Measurements from ENCODE around the gene KCTD21.

DNA sequence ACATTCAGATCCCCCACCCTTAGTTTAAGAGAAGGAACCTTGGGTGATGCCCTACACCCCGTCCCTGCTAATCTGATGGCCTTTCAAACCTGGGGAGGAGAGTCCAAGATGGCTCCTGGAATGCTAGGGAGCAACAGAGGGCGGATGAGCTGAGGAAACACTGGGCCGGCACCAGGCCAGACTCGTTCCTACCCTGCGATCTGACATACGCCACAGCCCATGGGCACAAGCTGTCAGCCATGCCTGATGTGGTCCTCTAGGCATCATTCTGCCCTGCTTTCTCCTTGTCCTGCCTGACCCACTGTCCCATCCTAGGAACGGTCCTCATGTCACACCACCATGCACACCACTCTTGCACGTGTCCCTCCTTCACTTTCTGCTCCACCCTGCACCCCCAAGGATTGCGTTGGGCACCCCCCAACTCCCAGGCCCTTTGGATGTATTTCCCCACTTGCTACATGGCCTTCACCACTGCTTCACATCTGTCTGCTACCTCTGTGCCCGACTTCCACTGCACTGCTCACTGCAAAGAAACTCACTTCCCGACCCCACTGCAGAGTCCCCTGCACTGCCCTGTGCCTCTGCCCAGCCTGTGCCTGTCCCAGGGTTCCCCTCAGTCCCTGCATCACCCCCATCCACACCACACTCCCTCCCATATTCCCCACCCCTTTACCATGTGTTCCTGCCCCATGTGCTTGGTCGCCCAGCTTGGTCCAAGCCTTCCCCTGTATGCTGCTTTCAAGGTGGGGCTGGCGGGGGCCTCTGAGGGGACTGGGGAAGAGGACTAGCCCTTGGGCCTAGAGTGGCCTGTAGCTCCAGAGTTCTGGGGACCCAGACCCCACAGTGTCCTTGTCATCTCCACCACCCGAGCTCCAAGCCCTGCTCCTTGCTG is 29.5 kb upstream of the KCTD21 start:
- TF ChIP-seq, protein P1, sequence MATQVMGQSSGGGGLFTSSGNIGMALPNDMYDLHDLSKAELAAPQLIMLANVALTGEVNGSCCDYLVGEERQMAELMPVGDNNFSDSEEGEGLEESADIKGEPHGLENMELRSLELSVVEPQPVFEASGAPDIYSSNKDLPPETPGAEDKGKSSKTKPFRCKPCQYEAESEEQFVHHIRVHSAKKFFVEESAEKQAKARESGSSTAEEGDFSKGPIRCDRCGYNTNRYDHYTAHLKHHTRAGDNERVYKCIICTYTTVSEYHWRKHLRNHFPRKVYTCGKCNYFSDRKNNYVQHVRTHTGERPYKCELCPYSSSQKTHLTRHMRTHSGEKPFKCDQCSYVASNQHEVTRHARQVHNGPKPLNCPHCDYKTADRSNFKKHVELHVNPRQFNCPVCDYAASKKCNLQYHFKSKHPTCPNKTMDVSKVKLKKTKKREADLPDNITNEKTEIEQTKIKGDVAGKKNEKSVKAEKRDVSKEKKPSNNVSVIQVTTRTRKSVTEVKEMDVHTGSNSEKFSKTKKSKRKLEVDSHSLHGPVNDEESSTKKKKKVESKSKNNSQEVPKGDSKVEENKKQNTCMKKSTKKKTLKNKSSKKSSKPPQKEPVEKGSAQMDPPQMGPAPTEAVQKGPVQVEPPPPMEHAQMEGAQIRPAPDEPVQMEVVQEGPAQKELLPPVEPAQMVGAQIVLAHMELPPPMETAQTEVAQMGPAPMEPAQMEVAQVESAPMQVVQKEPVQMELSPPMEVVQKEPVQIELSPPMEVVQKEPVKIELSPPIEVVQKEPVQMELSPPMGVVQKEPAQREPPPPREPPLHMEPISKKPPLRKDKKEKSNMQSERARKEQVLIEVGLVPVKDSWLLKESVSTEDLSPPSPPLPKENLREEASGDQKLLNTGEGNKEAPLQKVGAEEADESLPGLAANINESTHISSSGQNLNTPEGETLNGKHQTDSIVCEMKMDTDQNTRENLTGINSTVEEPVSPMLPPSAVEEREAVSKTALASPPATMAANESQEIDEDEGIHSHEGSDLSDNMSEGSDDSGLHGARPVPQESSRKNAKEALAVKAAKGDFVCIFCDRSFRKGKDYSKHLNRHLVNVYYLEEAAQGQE (IDR thresholded peaks at IDR 0.05): no peak
- TF ChIP-seq RAD21 (IDR thresholded peaks at IDR 0.05) (no peak), RXRA (IDR thresholded peaks at IDR 0.05) (no peak), GABPA (IDR thresholded peaks at IDR 0.05 in 1 of 2, conservative IDR thresholded peaks at IDR 0.05 in 1 of 2) (no peak), JUND (IDR thresholded peaks at IDR 0.05) (no peak), FOXA2 (IDR thresholded peaks at IDR 0.05) (no peak), SP1 (IDR thresholded peaks at IDR 0.05) (no peak), TAF1 (conservative IDR thresholded peaks at IDR 0.05) (no peak), FOXA1 (IDR thresholded peaks at IDR 0.05) (no peak), EGR1 (IDR thresholded peaks at IDR 0.05; ENCODE audit: low read depth in 2 of 2) (no peak)
- TF ChIP-seq, protein P2, sequence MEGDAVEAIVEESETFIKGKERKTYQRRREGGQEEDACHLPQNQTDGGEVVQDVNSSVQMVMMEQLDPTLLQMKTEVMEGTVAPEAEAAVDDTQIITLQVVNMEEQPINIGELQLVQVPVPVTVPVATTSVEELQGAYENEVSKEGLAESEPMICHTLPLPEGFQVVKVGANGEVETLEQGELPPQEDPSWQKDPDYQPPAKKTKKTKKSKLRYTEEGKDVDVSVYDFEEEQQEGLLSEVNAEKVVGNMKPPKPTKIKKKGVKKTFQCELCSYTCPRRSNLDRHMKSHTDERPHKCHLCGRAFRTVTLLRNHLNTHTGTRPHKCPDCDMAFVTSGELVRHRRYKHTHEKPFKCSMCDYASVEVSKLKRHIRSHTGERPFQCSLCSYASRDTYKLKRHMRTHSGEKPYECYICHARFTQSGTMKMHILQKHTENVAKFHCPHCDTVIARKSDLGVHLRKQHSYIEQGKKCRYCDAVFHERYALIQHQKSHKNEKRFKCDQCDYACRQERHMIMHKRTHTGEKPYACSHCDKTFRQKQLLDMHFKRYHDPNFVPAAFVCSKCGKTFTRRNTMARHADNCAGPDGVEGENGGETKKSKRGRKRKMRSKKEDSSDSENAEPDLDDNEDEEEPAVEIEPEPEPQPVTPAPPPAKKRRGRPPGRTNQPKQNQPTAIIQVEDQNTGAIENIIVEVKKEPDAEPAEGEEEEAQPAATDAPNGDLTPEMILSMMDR (IDR thresholded peaks at IDR 0.05; ENCODE audit: low read depth, low read length, missing input control): no peak
- TF ChIP-seq, protein P3, sequence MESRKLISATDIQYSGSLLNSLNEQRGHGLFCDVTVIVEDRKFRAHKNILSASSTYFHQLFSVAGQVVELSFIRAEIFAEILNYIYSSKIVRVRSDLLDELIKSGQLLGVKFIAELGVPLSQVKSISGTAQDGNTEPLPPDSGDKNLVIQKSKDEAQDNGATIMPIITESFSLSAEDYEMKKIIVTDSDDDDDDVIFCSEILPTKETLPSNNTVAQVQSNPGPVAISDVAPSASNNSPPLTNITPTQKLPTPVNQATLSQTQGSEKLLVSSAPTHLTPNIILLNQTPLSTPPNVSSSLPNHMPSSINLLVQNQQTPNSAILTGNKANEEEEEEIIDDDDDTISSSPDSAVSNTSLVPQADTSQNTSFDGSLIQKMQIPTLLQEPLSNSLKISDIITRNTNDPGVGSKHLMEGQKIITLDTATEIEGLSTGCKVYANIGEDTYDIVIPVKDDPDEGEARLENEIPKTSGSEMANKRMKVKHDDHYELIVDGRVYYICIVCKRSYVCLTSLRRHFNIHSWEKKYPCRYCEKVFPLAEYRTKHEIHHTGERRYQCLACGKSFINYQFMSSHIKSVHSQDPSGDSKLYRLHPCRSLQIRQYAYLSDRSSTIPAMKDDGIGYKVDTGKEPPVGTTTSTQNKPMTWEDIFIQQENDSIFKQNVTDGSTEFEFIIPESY (IDR thresholded peaks at IDR 0.05): no peak
- TF ChIP-seq, protein P4, sequence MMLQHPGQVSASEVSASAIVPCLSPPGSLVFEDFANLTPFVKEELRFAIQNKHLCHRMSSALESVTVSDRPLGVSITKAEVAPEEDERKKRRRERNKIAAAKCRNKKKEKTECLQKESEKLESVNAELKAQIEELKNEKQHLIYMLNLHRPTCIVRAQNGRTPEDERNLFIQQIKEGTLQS (IDR thresholded peaks at IDR 0.05): no peak
- TF ChIP-seq, protein P5, sequence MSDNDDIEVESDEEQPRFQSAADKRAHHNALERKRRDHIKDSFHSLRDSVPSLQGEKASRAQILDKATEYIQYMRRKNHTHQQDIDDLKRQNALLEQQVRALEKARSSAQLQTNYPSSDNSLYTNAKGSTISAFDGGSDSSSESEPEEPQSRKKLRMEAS (IDR thresholded peaks at IDR 0.05): no peak
